Measurements from ENCODE around the gene WDR54.

- TF ChIP-seq, protein P1, sequence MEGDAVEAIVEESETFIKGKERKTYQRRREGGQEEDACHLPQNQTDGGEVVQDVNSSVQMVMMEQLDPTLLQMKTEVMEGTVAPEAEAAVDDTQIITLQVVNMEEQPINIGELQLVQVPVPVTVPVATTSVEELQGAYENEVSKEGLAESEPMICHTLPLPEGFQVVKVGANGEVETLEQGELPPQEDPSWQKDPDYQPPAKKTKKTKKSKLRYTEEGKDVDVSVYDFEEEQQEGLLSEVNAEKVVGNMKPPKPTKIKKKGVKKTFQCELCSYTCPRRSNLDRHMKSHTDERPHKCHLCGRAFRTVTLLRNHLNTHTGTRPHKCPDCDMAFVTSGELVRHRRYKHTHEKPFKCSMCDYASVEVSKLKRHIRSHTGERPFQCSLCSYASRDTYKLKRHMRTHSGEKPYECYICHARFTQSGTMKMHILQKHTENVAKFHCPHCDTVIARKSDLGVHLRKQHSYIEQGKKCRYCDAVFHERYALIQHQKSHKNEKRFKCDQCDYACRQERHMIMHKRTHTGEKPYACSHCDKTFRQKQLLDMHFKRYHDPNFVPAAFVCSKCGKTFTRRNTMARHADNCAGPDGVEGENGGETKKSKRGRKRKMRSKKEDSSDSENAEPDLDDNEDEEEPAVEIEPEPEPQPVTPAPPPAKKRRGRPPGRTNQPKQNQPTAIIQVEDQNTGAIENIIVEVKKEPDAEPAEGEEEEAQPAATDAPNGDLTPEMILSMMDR (IDR thresholded peaks at IDR 0.05; ENCODE audit: low read depth, low read length), result no peak
- TF ChIP-seq EZH2phosphoT487 (IDR thresholded peaks at IDR 0.05; ENCODE audit: low read depth), result no peak
Observed at GRCh38 chr2:74415762-74416395, 5.7 kb upstream of the WDR54 start.
